Measurements from ENCODE around the gene PCK1.

PCK1 gene

DNA sequence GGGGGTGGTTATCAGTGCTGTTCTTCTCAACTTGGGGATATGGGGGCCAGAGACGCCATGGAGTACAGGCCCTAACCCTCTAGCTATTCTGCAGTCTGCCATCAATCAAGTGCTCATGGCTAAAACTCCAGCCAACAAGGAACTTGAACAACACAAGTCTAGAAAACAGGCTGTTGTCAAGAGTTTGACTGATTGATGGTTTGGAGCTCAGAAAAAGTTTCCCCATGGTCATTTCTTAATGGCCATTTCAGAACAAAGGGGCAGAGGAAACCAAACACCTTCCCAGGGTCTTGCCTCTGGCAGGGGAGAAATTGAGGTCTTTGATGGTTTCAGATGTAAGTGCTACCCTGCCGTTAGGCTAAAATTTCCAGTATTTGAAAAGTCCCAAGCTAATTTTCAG is 15.1 kb downstream of the PCK1 start:
- H3K9me3 ChIP-seq (ENCODE audit: control insufficient read depth in 5 of 5, low read length in 5 of 5): peaks cover 0 to 3% (median 0%) of the 10 kb centered on the region in 5 donors
- H3K36me3 ChIP-seq (ENCODE audit: control insufficient read depth in 5 of 5, insufficient read depth in 5 of 5, low read length in 5 of 5): no peaks in the 10 kb centered on the region
- H3K4me1 ChIP-seq (ENCODE audit: control insufficient read depth in 5 of 5, insufficient read depth in 5 of 5, low read length in 5 of 5): peaks cover 3 to 44% (median 29%) of the 10 kb centered on the region in 5 donors
- no peak overlapping the region for H3K4me3 ChIP-seq (ENCODE audit: low read depth in 1 of 5, low read length in 5 of 5)
- H3K27me3 ChIP-seq (ENCODE audit: control insufficient read depth in 5 of 5, insufficient read depth in 4 of 5, low read length in 5 of 5): peaks cover 0 to 9% (median 0%) of the 10 kb centered on the region in 5 donors
- no peak overlapping the region for H3K27ac ChIP-seq (ENCODE audit: low read depth, low read length)
- no peak overlapping the region for H3K9ac ChIP-seq (ENCODE audit: low read length in 5 of 5)

DNA sequence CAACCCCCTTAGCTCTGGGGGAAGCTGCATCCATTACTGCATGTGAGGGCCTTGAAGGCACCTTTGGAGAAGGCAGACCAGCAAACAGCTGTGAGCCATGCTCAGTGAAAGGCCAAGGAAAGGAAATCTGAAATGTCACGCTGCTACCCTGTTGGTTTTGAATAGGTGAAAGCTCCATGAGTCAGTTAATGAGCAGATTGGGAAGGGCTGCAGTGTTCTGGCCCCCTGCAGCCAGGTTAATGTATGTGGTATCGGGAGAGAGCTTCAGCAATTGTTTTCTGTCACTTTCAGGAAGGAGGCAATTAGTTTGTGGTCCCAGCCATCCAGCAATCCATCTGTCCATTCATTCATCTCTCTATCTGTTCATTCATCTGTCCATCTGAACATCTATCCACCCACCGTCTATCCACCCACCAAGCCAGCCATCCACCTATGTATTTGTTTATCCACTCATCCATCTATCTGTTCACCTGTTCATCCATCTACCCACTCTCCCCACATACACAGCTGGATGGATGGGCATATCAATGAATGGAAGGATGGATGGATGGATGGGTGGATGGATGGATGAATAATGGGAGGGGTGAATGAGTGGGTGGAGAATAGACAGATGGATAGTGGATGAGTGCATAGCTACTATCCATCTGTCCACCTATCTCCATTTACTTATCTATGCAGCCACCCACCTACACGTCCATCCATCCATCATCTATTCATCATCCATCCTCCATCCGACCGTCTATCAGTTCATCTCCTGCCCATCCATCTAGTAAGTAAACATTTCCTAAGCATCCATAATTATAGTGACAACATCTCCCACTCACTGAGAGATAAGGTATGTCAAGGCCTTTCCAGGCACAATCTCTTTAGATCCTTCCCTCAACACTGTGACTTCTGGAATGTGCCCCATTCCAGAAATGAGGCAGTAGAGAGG is 16.0 kb downstream of the PCK1 start:
- peaks cover 0 to 3% (median 0%) of the 10 kb centered on the region in 5 donors for H3K9me3 ChIP-seq (ENCODE audit: control insufficient read depth in 5 of 5, low read length in 5 of 5)
- H3K9ac ChIP-seq (ENCODE audit: low read length in 5 of 5): no peak overlapping the region
- H3K4me3 ChIP-seq (ENCODE audit: low read depth in 1 of 5, low read length in 5 of 5): peak overlapping the region in 1 of 5 donors; percentile 10
- no peak overlapping the region for H3K27ac ChIP-seq (ENCODE audit: low read depth, low read length)
- no peaks in the 10 kb centered on the region for H3K36me3 ChIP-seq (ENCODE audit: control insufficient read depth in 5 of 5, insufficient read depth in 5 of 5, low read length in 5 of 5)
- H3K4me1 ChIP-seq (ENCODE audit: control insufficient read depth in 5 of 5, insufficient read depth in 5 of 5, low read length in 5 of 5): peaks cover 6 to 51% (median 37%) of the 10 kb centered on the region in 5 donors
- H3K27me3 ChIP-seq (ENCODE audit: control insufficient read depth in 5 of 5, insufficient read depth in 4 of 5, low read length in 5 of 5): peaks cover 0 to 9% (median 0%) of the 10 kb centered on the region in 5 donors

DNA sequence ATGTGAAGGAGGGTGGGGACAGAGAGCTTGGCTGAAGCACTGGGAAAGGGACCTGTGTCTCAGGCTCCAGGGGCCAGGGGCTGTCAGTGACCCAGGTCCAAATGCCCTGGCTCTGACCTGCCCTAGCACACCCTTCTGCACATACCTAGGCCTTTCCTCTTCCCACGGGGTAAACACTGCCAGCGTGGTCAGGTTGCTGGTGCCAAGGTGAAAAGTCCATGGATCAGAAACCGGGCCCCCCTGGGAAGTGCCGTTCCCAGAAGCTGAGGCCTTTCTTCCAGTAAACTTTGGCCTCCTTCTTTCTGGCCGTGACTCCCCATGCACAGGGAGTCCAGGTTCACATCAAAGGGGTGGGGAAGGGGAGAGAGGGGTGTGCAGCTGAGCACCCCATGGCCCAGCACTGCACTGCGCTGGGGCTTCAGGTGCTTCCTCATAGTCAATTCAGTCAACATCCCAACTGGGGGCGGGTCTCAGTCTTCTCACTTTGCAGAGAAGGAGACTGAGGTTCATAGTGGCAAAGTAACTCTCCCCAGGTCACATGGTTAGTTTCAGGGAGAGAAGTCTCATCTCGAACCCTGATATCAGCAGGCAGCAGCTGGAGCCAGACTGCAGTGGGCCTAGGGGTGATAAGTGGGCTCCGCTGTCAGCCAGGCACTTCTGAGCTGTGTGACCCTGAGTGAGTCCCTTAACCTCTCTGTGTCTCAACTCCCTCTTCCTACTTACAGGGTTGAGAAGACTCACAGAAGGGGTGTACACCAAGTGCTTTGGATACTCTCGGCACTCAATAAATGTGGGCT is 17.0 kb downstream of the PCK1 start:
- Histone ChIP-seq H3K4me3 (ENCODE audit: low read depth in 1 of 5, low read length in 5 of 5) (peak overlapping the region in 1 of 5 donors; percentile 10), H3K27me3 (ENCODE audit: control insufficient read depth in 5 of 5, insufficient read depth in 4 of 5, low read length in 5 of 5) (peaks cover 0 to 9% (median 0%) of the 10 kb centered on the region in 5 donors), H3K4me1 (ENCODE audit: control insufficient read depth in 5 of 5, insufficient read depth in 5 of 5, low read length in 5 of 5) (peaks cover 6 to 61% (median 47%) of the 10 kb centered on the region in 5 donors), H3K36me3 (ENCODE audit: control insufficient read depth in 5 of 5, insufficient read depth in 5 of 5, low read length in 5 of 5) (no peaks in the 10 kb centered on the region), H3K27ac (ENCODE audit: low read depth, low read length) (no peak overlapping the region), H3K9ac (ENCODE audit: low read length in 5 of 5) (no peak overlapping the region), H3K9me3 (ENCODE audit: control insufficient read depth in 5 of 5, low read length in 5 of 5) (peaks cover 0 to 3% (median 0%) of the 10 kb centered on the region in 5 donors)

DNA sequence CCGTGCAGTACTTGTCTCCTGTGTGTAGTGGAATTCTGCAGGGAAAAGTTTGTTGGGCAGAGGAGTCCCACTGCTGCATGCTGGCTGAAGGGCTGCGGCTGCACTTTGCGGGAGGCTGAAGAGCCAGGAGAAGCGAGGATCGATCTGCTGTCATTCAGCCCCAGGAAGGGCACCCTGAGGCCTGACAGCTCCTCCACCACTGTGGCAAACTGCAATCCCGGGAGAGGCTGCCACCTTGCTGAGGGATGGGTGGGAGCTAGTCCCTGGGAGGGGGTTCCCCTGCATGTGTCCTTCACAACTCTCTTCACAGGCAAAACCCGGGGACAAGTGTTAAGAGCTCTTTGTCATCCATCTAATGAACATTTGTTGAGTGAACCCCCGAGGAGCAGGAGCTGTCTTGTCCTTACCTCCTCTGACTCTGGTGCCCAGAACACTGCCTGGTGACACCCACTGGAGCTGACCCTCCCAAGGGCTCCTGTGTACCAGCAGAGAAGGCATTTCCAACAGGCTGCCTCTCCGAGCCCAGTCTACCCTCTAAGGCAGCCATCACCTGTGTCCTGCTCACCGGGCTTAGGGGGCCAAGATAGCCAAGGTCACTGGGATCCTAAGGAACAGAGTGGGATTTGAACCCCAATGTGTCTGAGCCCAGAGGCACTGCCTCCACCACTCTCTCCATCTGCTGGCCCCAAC is 17.7 kb downstream of the PCK1 start:
- Histone ChIP-seq H3K27me3 (ENCODE audit: control insufficient read depth in 5 of 5, insufficient read depth in 4 of 5, low read length in 5 of 5) (peaks cover 0 to 9% (median 0%) of the 10 kb centered on the region in 5 donors), H3K4me3 (ENCODE audit: low read depth in 1 of 5, low read length in 5 of 5) (no peak overlapping the region), H3K9ac (ENCODE audit: low read length in 5 of 5) (no peak overlapping the region), H3K27ac (ENCODE audit: low read depth, low read length) (no peak overlapping the region), H3K4me1 (ENCODE audit: control insufficient read depth in 5 of 5, insufficient read depth in 5 of 5, low read length in 5 of 5) (peaks cover 7 to 68% (median 54%) of the 10 kb centered on the region in 5 donors), H3K36me3 (ENCODE audit: control insufficient read depth in 5 of 5, insufficient read depth in 5 of 5, low read length in 5 of 5) (no peaks in the 10 kb centered on the region), H3K9me3 (ENCODE audit: control insufficient read depth in 5 of 5, low read length in 5 of 5) (peaks cover 0 to 3% (median 0%) of the 10 kb centered on the region in 5 donors)

DNA sequence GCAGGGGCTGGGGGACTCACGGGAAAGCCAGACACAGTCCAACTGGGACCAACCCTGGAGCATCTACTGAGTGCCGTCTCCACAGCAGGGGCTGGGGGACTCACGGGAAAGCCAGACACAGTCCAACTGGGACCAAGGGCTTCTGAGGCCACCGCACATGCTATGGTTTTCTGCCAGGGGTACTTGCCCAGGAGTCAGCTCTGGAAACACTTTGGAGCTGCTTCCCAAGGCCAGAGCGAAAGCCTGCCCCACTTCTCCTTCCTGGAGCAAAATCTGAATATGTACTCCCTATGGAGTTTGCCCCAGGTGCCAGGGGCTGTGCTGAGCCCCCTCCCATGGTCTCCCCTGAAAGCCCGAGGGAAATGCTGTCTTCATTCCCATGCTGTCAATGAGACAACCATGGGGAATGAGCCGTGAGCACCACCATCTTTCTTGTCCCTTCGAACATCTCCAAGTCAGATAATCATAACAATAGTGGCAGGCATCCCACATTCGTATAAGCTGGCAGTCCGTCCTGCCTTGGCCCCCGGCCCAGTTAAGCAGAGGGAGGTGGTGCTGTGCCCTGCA is 18.5 kb downstream of the PCK1 start:
- Histone ChIP-seq H3K9me3 (ENCODE audit: control insufficient read depth in 5 of 5, low read length in 5 of 5) (peaks cover 0 to 3% (median 0%) of the 10 kb centered on the region in 5 donors), H3K27ac (ENCODE audit: low read depth, low read length) (no peak overlapping the region), H3K4me1 (ENCODE audit: control insufficient read depth in 5 of 5, insufficient read depth in 5 of 5, low read length in 5 of 5) (peaks cover 7 to 66% (median 54%) of the 10 kb centered on the region in 5 donors), H3K4me3 (ENCODE audit: low read depth in 1 of 5, low read length in 5 of 5) (peak overlapping the region in 1 of 5 donors; percentile 4), H3K36me3 (ENCODE audit: control insufficient read depth in 5 of 5, insufficient read depth in 5 of 5, low read length in 5 of 5) (no peaks in the 10 kb centered on the region), H3K27me3 (ENCODE audit: control insufficient read depth in 5 of 5, insufficient read depth in 4 of 5, low read length in 5 of 5) (peaks cover 0 to 10% (median 0%) of the 10 kb centered on the region in 5 donors), H3K9ac (ENCODE audit: low read length in 5 of 5) (no peak overlapping the region)

DNA sequence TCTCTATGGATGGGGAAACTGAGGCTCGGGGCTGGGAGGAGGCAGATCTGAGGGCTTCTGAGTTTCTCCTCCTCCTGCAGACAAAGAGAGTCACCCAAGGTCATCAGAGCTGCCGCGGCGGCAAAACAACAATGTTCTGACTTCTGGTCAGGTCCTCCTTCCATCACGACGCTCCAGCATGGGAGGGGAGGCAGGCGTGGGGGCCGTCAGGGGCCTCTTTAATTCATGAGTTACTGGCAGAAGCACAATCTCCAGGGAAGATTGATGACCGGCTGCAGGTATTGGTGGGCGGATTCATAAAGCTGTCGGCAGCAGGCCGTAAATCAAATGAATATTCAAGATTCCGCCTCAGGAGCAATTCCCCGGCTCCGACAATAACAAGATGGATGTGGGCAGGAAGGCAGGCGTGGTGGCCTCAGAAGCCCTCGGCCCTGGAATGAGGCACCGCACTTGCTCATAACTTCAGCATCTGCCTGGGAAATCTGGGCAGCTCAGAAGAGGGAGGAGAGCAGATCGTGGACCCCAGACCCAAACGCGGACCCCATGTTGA is 19.1 kb downstream of the PCK1 start:
- Histone ChIP-seq H3K9me3 (ENCODE audit: control insufficient read depth in 5 of 5, low read length in 5 of 5) (peaks cover 0 to 3% (median 0%) of the 10 kb centered on the region in 5 donors), H3K27ac (ENCODE audit: low read depth, low read length) (no peak overlapping the region), H3K4me1 (ENCODE audit: control insufficient read depth in 5 of 5, insufficient read depth in 5 of 5, low read length in 5 of 5) (peaks cover 8 to 72% (median 56%) of the 10 kb centered on the region in 5 donors), H3K36me3 (ENCODE audit: control insufficient read depth in 5 of 5, insufficient read depth in 5 of 5, low read length in 5 of 5) (no peaks in the 10 kb centered on the region), H3K27me3 (ENCODE audit: control insufficient read depth in 5 of 5, insufficient read depth in 4 of 5, low read length in 5 of 5) (peaks cover 0 to 13% (median 0%) of the 10 kb centered on the region in 5 donors), H3K4me3 (ENCODE audit: low read depth in 1 of 5, low read length in 5 of 5) (peak overlapping the region in 1 of 5 donors; percentile 4), H3K9ac (ENCODE audit: low read length in 5 of 5) (no peak overlapping the region)

DNA sequence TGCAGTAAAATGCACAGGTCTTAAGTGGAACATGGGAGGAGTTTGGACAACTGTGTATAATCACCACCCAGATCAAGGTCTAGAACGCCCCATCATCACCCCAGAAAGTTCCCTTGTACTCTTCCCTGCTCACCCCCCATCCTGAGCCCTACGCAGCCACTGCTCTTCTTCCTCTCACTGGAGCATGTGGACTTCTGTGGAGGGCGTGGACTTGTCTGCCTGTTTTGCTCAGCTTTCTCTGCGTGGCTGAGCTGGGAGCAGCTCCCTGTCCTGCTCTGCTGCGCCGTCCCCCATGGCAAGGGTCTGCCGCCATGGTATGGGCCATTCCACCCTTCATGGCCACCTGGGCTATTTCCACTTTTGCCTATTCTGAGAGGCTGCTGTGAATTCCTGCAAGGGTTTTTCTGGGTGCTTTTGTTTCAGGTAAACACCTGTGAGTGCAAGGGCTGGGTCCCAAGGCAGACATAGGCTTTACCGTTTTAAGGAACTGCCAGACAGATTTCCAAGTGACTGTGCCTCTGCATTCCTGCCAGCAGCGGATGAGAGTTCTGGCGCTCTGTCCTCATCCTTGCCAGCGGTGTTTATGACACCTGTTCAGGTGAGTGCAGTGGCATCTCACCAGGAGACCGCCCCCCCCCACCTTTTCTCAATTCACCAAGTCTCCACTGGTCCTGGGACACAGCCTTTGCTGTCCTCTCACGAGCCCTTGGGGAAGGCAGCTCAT is 19.7 kb downstream of the PCK1 start:
- H3K9me3 ChIP-seq (ENCODE audit: control insufficient read depth in 5 of 5, low read length in 5 of 5): peaks cover 0 to 3% (median 0%) of the 10 kb centered on the region in 5 donors
- H3K9ac ChIP-seq (ENCODE audit: low read length in 5 of 5): no peak overlapping the region
- peak overlapping the region; percentile 96 for H3K27ac ChIP-seq (ENCODE audit: low read depth, low read length)
- peaks cover 13 to 78% (median 63%) of the 10 kb centered on the region in 5 donors for H3K4me1 ChIP-seq (ENCODE audit: control insufficient read depth in 5 of 5, insufficient read depth in 5 of 5, low read length in 5 of 5)
- no peak overlapping the region for H3K4me3 ChIP-seq (ENCODE audit: low read depth in 1 of 5, low read length in 5 of 5)
- peaks cover 0 to 17% (median 0%) of the 10 kb centered on the region in 5 donors for H3K27me3 ChIP-seq (ENCODE audit: control insufficient read depth in 5 of 5, insufficient read depth in 4 of 5, low read length in 5 of 5)
- H3K36me3 ChIP-seq (ENCODE audit: control insufficient read depth in 5 of 5, insufficient read depth in 5 of 5, low read length in 5 of 5): no peaks in the 10 kb centered on the region

DNA sequence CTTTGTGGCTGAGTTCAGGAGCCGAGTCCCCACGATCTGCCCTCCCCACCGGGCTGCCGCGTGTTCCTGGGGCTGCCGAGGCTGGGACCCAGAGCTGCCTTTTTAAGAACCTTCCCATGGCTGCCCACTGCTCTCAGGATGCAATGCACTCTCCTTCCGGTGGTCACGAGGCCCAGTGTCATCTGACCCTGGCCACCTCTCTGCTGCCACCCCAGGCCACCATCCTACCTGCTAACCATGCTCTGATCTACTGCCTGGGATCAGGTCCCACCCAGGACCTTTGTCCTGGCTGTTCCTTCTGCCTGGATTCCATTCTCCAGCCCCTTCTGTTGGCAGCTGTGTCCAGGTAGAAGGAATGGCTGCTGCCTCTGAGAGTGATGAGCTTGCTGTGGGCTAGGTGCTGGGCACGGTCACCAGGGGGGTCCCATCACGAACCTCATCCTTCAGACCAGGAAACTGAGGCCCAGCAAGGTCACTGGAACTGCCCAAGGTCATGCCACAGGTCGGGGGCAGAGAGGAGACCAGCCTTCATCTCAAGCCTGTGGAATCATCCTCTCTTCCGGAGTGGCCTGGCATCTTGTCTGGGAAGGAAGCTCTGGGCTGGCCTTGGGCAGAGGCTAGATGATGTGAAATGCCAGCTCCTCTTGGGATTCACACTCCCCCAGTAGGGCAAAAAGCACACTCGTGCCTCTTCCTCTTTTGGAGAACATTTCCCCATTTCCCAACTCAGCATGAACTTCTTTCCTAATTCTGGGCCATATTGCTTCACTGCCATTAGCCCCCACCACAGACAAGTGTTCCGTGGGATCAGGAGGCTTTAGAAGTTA is 20.5 kb downstream of the PCK1 start:
- H3K4me3 ChIP-seq (ENCODE audit: low read depth in 1 of 5, low read length in 5 of 5): peak overlapping the region in 1 of 5 donors; percentile 20
- H3K9me3 ChIP-seq (ENCODE audit: control insufficient read depth in 5 of 5, low read length in 5 of 5): no peaks in the 10 kb centered on the region
- peaks cover 13 to 86% (median 71%) of the 10 kb centered on the region in 5 donors for H3K4me1 ChIP-seq (ENCODE audit: control insufficient read depth in 5 of 5, insufficient read depth in 5 of 5, low read length in 5 of 5)
- H3K27ac ChIP-seq (ENCODE audit: low read depth, low read length): peak overlapping the region; percentile 96
- no peaks in the 10 kb centered on the region for H3K36me3 ChIP-seq (ENCODE audit: control insufficient read depth in 5 of 5, insufficient read depth in 5 of 5, low read length in 5 of 5)
- peak overlapping the region in 4 of 5 donors; percentile 2 to 46 (median 40) for H3K9ac ChIP-seq (ENCODE audit: low read length in 5 of 5)
- H3K27me3 ChIP-seq (ENCODE audit: control insufficient read depth in 5 of 5, insufficient read depth in 4 of 5, low read length in 5 of 5): peaks cover 0 to 19% (median 0%) of the 10 kb centered on the region in 5 donors

Data from subcutaneous abdominal adipose tissue (tissue), 5 donors.